ENCODE results near the gene TMEM72. TPM values are rescaled to one million over a fixed set of nuclear protein-coding genes. Genes with fewer than 3 reads are reported as not detected.

The TMEM72 gene
- total RNA-seq, 1 donor from 2014 or later, result not detected

- intact Hi-C loops (cut with DNase I), result no loop called here
- DNase-seq (ENCODE audit: low spot score) (peak; percentile 52), ATAC-seq (no peak)
Observed at GRCh38 chr10:44971935-44972757, 61.0 kb downstream of the TMEM72 start.

GRCh38 chr10:44972874-44973306 lies 61.8 kb downstream of the TMEM72 start:
- DNase-seq (ENCODE audit: low spot score) (peak; percentile 58), ATAC-seq (no peak)
- intact Hi-C loops (cut with DNase I), result no loop called here

- DNase-seq (ENCODE audit: low spot score), result peak; percentile 56
- no peak for ATAC-seq
- intact Hi-C loops (cut with DNase I), result loop anchor here (2.0 kb wide), 1 partner anchor 37 kb away; no protein-coding TSS in a partner anchor
Observed at GRCh38 chr10:44973323-44974081, 62.4 kb downstream of the TMEM72 start.

GRCh38 chr10:44974082-44974627 lies 63.0 kb downstream of the TMEM72 start:
- ATAC-seq (no peak), DNase-seq (ENCODE audit: low spot score) (peak; percentile 59)
- intact Hi-C loops (cut with DNase I), result loop anchor here (2.0 kb wide), 1 partner anchor 37 kb away; no protein-coding TSS in a partner anchor

- ATAC-seq (peak; percentile 63), DNase-seq (ENCODE audit: low spot score) (peak; percentile 82)
- intact Hi-C loops (cut with DNase I), result loop anchor here (2.0 kb wide), 1 partner anchor 38 kb away; no protein-coding TSS in a partner anchor
Observed at GRCh38 chr10:44974628-44975430, 63.7 kb downstream of the TMEM72 start.

GRCh38 chr10:44975431-44976331 lies 64.5 kb downstream of the TMEM72 start:
- ATAC-seq (peak; percentile 25), DNase-seq (ENCODE audit: low spot score) (peak; percentile 76)
- intact Hi-C loops (cut with DNase I), result loop anchor here (2.0 kb wide), 1 partner anchor 39 kb away; no protein-coding TSS in a partner anchor

- intact Hi-C loops (cut with DNase I), result no loop called here
- peak; percentile 69 for DNase-seq (ENCODE audit: low spot score)
Observed at GRCh38 chr10:44976352-44977198, 65.4 kb downstream of the TMEM72 start.

GRCh38 chr10:44977287-44978212 lies 66.4 kb downstream of the TMEM72 start:
- intact Hi-C loops (cut with DNase I), result no loop called here
- ATAC-seq (no peak), DNase-seq (ENCODE audit: low spot score) (peak; percentile 70)

More at GRCh38 chr10:44976352-44977198, 65.4 kb downstream of the TMEM72 start:
- ATAC-seq, result peak; percentile 1

GRCh38 chr10:44978213-44978569 lies 67.1 kb downstream of the TMEM72 start:
- ATAC-seq (no peak), DNase-seq (ENCODE audit: low spot score) (no peak)
- intact Hi-C loops (cut with DNase I), result no loop called here

- peak; percentile 96 for DNase-seq (ENCODE audit: low spot score)
- ATAC-seq, result peak; percentile 76
- intact Hi-C loops (cut with DNase I), result no loop called here
Observed at GRCh38 chr10:44978570-44979280, 67.6 kb downstream of the TMEM72 start, which contains the start of gene DEPP1. TSS of gene DEPP1 (minus strand) at chr10:44978809. CDS start at chr10:44978030, 779 bp downstream.

GRCh38 chr10:44979281-44980191 lies 68.4 kb downstream of the TMEM72 start:
- DNase-seq (ENCODE audit: low spot score) (peak; percentile 55), ATAC-seq (no peak)
- intact Hi-C loops (cut with DNase I), result loop anchor here (2.0 kb wide), 1 partner anchor 21 kb away; the partner anchor contains the start of gene ZNF22

GRCh38 chr10:44980309-44981171 lies 69.4 kb downstream of the TMEM72 start:
- peak; percentile 65 for DNase-seq (ENCODE audit: low spot score)
- intact Hi-C loops (cut with DNase I), result loop anchor here (2.0 kb wide), 1 partner anchor 20 kb away; the partner anchor contains the start of gene ZNF22
- no peak for ATAC-seq
